GM23248 (cell line): ENCODE data around the gene TSPAN17.

ENCODE experiments used
- EZH2 ChIP-seq: fragments of 200-600 bp; sonication (generic); IDR thresholded peaks from 2 replicates; pipeline ENCODE4 v1.6.1; 2018; ENCODE audit warnings: antibody characterized with exemption, mild to moderate bottlenecking; ENCODE audit not compliant: insufficient read depth, poor library complexity, severe bottlenecking
- EZH2phosphoT487 ChIP-seq: fragments of 200-600 bp; sonication (generic); IDR thresholded peaks from 2 replicates; pipeline ENCODE4 v1.6.1; 2018; ENCODE audit warnings: antibody characterized with exemption, moderate library complexity, mild to moderate bottlenecking, low read depth; ENCODE audit not compliant: insufficient read depth

DNA sequence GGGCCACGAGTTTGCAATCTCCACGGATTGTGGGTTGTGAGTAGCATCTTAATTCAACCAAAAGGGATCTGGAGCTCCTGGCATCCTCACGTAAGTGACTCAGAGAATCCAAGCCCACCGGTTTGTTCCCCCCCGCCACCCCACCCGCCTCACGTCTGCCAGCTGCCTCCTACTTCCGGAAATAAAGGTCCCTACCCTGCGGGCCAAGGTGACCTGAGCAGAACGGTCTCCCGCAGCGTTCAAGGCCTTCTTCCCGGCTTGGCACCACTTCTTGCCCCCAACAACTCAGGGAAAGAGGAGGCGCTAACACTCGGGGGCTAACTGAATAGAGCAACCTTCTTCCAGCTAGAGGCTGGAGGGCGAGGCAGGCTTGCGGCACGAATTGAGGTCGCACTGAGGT lies 28.5 kb upstream of the TSPAN17 start:
- TF ChIP-seq EZH2, result no peak
- no peak for TF ChIP-seq EZH2phosphoT487
